HEK293 (cell line): ENCODE measurements around the gene PKP4.

Experiments
- CTCF ChIA-PET: fragments of 350-600 bp; formaldehyde crosslinking; extraction: SDS; loops from one replicate; lab custom pipeline; 2021; ENCODE audit warnings: antibody characterized with exemption; lab: Yijun Ruan, JAX
- POLR2A ChIA-PET: fragments of 300-600 bp; formaldehyde crosslinking; extraction: SDS; loops from one replicate; lab custom pipeline; 2020; ENCODE audit warnings: antibody characterized with exemption, inconsistent platforms; lab: Yijun Ruan, JAX
- H3K27ac ChIP-seq: fragments of 200-500 bp; sonication (Bioruptor generic); 2 replicates; pipeline ENCODE4 v1.5.1; 2014; ENCODE audit warnings: low read depth, low read length, control low read depth, inconsistent platforms; ENCODE audit errors: extremely low read depth
- H3K36me3 ChIP-seq, 2 experiments: fragments of 200-500 bp in 1 of 2; sonication (Bioruptor generic) in 1 of 2; 1 replicate in 1 of 2; 2 replicates in 1 of 2; pipeline ENCODE4 v1.5.1; 2014 to 2017; ENCODE audit warnings: inconsistent platforms in 2 of 2, low read length in 2 of 2; ENCODE audit not compliant: control insufficient read depth in 2 of 2, insufficient read depth in 1 of 2
- H3K4me1 ChIP-seq: fragments of 200-500 bp; sonication (Bioruptor generic); 2 replicates; pipeline ENCODE4 v1.5.1; 2014; ENCODE audit warnings: mild to moderate bottlenecking, low read length, inconsistent platforms; ENCODE audit not compliant: control insufficient read depth, insufficient read depth
- H3K4me3 ChIP-seq: 2 replicates; pipeline ENCODE4 v1.5.1; 2011; ENCODE audit warnings: low read depth, mild to moderate bottlenecking, control low read depth, low read length, moderate library complexity
- H3K9me3 ChIP-seq: fragments of 200-500 bp; sonication (Bioruptor generic); 2 replicates; pipeline ENCODE4 v1.5.1; 2014; ENCODE audit warnings: low read depth, low read length, inconsistent platforms; ENCODE audit not compliant: control insufficient read depth, insufficient read depth
- ELK4 ChIP-seq: IDR thresholded peaks from 2 replicates; pipeline ENCODE4 v1.6.1; 2011; ENCODE audit warnings: mild to moderate bottlenecking, low read depth, low read length, borderline replicate concordance
- MEIS1 ChIP-seq: sonication (generic); formaldehyde crosslinking; IDR thresholded peaks from 2 replicates; pipeline ENCODE4 v1.8.1; 2022; ENCODE audit warnings: missing genetic modification reagents, mild to moderate bottlenecking, borderline replicate concordance
- REPIN1 ChIP-seq: fragments of 450-650 bp; formaldehyde crosslinking; IDR thresholded peaks from 2 replicates; pipeline ENCODE4 v1.5.1; 2017; ENCODE audit warnings: missing biosample characterization, missing genetic modification characterization, low read depth
- SCRT1 ChIP-seq: fragments of 450-650 bp; formaldehyde crosslinking; IDR thresholded peaks from 2 replicates; pipeline ENCODE4 v1.5.1; 2016; ENCODE audit warnings: missing biosample characterization, missing genetic modification characterization, borderline replicate concordance
- TRIM28 ChIP-seq: IDR thresholded peaks from 2 replicates; pipeline ENCODE4 v1.6.1; 2011; ENCODE audit warnings: low read length, control low read depth, borderline replicate concordance
- ZBTB10 ChIP-seq: fragments of 450-650 bp; formaldehyde crosslinking; IDR thresholded peaks from 2 replicates; pipeline ENCODE4 v1.5.1; 2016; ENCODE audit warnings: missing biosample characterization, missing genetic modification characterization
- ZBTB11 ChIP-seq: fragments of 450-650 bp; formaldehyde crosslinking; conservative IDR thresholded peaks from 2 replicates; pipeline ENCODE4 v1.5.1; 2016; ENCODE audit warnings: low read depth, missing biosample characterization, missing genetic modification characterization
- ZBTB20 ChIP-seq: fragments of 450-650 bp; formaldehyde crosslinking; IDR thresholded peaks from 2 replicates; pipeline ENCODE4 v1.5.1; 2016; ENCODE audit warnings: missing biosample characterization, missing genetic modification characterization
- ZNF138 ChIP-seq: fragments of 450-650 bp; formaldehyde crosslinking; IDR thresholded peaks from 2 replicates; pipeline ENCODE4 v1.5.1; 2016; ENCODE audit warnings: missing biosample characterization, missing genetic modification characterization, borderline replicate concordance
- ZNF184 ChIP-seq: fragments of 450-650 bp; IDR thresholded peaks from 2 replicates; pipeline ENCODE4 v1.5.1; 2018; ENCODE audit warnings: missing biosample characterization, mild to moderate bottlenecking, missing genetic modification characterization
- ZNF211 ChIP-seq: fragments of 450-650 bp; formaldehyde crosslinking; IDR thresholded peaks from 2 replicates; pipeline ENCODE4 v1.5.1; 2016; ENCODE audit warnings: low read depth, missing biosample characterization, missing genetic modification characterization
- ZNF214 ChIP-seq: fragments of 450-650 bp; formaldehyde crosslinking; IDR thresholded peaks from 2 replicates; pipeline ENCODE4 v1.5.1; 2017; ENCODE audit warnings: missing biosample characterization, mild to moderate bottlenecking, missing genetic modification characterization, borderline replicate concordance
- ZNF221 ChIP-seq: fragments of 450-650 bp; formaldehyde crosslinking; IDR thresholded peaks from 2 replicates; pipeline ENCODE4 v1.5.1; 2017; ENCODE audit warnings: missing biosample characterization, missing genetic modification characterization, borderline replicate concordance
- ZNF292 ChIP-seq: fragments of 450-650 bp; formaldehyde crosslinking; IDR thresholded peaks from 2 replicates; pipeline ENCODE4 v1.5.1; 2016; ENCODE audit warnings: low read depth, missing biosample characterization, missing genetic modification characterization, borderline replicate concordance
- ZNF416 ChIP-seq: fragments of 450-650 bp; formaldehyde crosslinking; IDR thresholded peaks from 2 replicates; pipeline ENCODE4 v1.5.1; 2016; ENCODE audit warnings: missing biosample characterization, missing genetic modification characterization
- ZNF501 ChIP-seq: fragments of 450-650 bp; formaldehyde crosslinking; IDR thresholded peaks from 2 replicates; pipeline ENCODE4 v1.5.1; 2016; ENCODE audit warnings: missing biosample characterization, missing genetic modification characterization
- ZNF555 ChIP-seq: fragments of 450-650 bp; formaldehyde crosslinking; conservative IDR thresholded peaks from 2 replicates; pipeline ENCODE4 v1.5.1; 2017; ENCODE audit warnings: missing biosample characterization, mild to moderate bottlenecking, missing genetic modification characterization, inconsistent platforms
- ZNF639 ChIP-seq: fragments of 450-650 bp; formaldehyde crosslinking; IDR thresholded peaks from 2 replicates; pipeline ENCODE4 v1.5.1; 2016; ENCODE audit warnings: missing biosample characterization, missing genetic modification characterization
- ZNF692 ChIP-seq: fragments of 450-650 bp; formaldehyde crosslinking; IDR thresholded peaks from 2 replicates; pipeline ENCODE4 v1.5.1; 2016; ENCODE audit warnings: missing biosample characterization, missing genetic modification characterization
- ZNF707 ChIP-seq: fragments of 450-650 bp; formaldehyde crosslinking; IDR thresholded peaks from 2 replicates; pipeline ENCODE4 v1.5.1; 2016; ENCODE audit warnings: missing biosample characterization, missing genetic modification characterization

PKP4 gene

GRCh38 chr2:158629116-158629515 is 172.4 kb downstream of the PKP4 start:
- no peaks in the 10 kb centered on the region for H3K9me3 ChIP-seq
- H3K4me3 ChIP-seq = no peak overlapping the region
- TF ChIP-seq ZBTB10 (no peak), ZBTB20 (tag by site-specific recombination) (no peak), ZNF138 (tag by site-specific recombination) (no peak), ZNF221 (tag by site-specific recombination) (no peak), ZNF184 (no peak), ZNF692 (no peak), TRIM28 (no peak)
- TF ChIP-seq, all 188 proteins: peak for 0
- H3K27ac ChIP-seq = no peak overlapping the region
- POLR2A ChIA-PET = no interaction called here
- no peaks in the 10 kb centered on the region for H3K4me1 ChIP-seq
- CTCF ChIA-PET = interaction anchor here (0.6 to 1.2 kb wide), 3 partner anchors 11 to 166 kb away, joined by 3 to 4 read pairs (median 3); partner anchors contain the start of gene DAPL1
- peaks cover 0 to 43% of the 10 kb centered on the region in 2 experiments; a peak in 2 of 3 replicates for H3K36me3 ChIP-seq

- Histone ChIP-seq H3K9me3 (no peaks in the 10 kb centered on the region), H3K36me3 (peaks cover 0 to 49% of the 10 kb centered on the region in 2 experiments; a peak in 2 of 3 replicates), H3K4me1 (no peaks in the 10 kb centered on the region), H3K4me3 (no peak overlapping the region), H3K27ac (no peak overlapping the region)
- TF ChIP-seq ZNF416 (tag by site-specific recombination) (no peak), ZNF639 (tag by site-specific recombination) (no peak)
- CTCF ChIA-PET = no interaction called here
- POLR2A ChIA-PET = no interaction called here
Observed at GRCh38 chr2:158633261-158633660, 176.5 kb downstream of the PKP4 start.

GRCh38 chr2:158634627-158635026 is 177.9 kb downstream of the PKP4 start:
- Histone ChIP-seq H3K4me1 (no peaks in the 10 kb centered on the region), H3K4me3 (no peak overlapping the region), H3K9me3 (no peaks in the 10 kb centered on the region), H3K36me3 (peaks cover 0 to 49% of the 10 kb centered on the region in 2 experiments; a peak in 2 of 3 replicates), H3K27ac (no peak overlapping the region)
- POLR2A ChIA-PET = no interaction called here
- CTCF ChIA-PET = interaction anchor here (0.6 kb wide), 1 partner anchor 15 kb away, joined by 4 read pairs; no protein-coding TSS in a partner anchor
- TF ChIP-seq ZNF211 (tag by site-specific recombination) = no peak
- no peak for TF ChIP-seq ZNF214
- TF ChIP-seq MEIS1 (CRISPR knock-in tag) = no peak
- TF ChIP-seq REPIN1 (tag by site-specific recombination) = no peak
- TF ChIP-seq ELK4 = no peak
- TF ChIP-seq ZNF707 (tag by site-specific recombination) = no peak
- no peak for TF ChIP-seq ZBTB11 (tag by site-specific recombination)
- TF ChIP-seq SCRT1 = no peak
- no peak for TF ChIP-seq ZNF555 (tag by site-specific recombination)
- TF ChIP-seq ZNF292 (tag by site-specific recombination) = no peak
- no peak for TF ChIP-seq ZNF501
